Neural progenitor cell (in vitro differentiated cells): ENCODE results near the gene CALHM3.

Experiments used
- CTCF ChIP-seq: fragments of 200-600 bp; sonication (generic); IDR thresholded peaks from 2 replicates; pipeline ENCODE4 v1.5.1; 2017; ENCODE audit warnings: antibody characterized with exemption, mild to moderate bottlenecking
- EZH2 ChIP-seq: fragments of 200-600 bp; sonication (generic); IDR thresholded peaks from 2 replicates; pipeline ENCODE4 v1.6.1; 2017; ENCODE audit warnings: antibody characterized with exemption, mild to moderate bottlenecking, moderate library complexity

- TF ChIP-seq CTCF (no peak), EZH2 (no peak)
These were observed 45.2 kb downstream of the CALHM3 start for GRCh38 chr10:103433858-103434257.
